Muscle layer of duodenum (tissue), 2 donors: ENCODE results near the gene CCDC200.
"Not testable (repeated sequence)": the region's sequence is repeated elsewhere in the genome, so short reads cannot be mapped to it uniquely, and the experiment has no call there.

Experiments used
- H3K27ac ChIP-seq: one replicate; pipeline ENCODE4 v1.7.0; 2013; ENCODE audit warnings: mild to moderate bottlenecking, low read length
- H3K27me3 ChIP-seq: one replicate; pipeline ENCODE4 v1.7.0; 2013; ENCODE audit warnings: low read depth, mild to moderate bottlenecking, control low read depth, low read length
- H3K36me3 ChIP-seq, 2 donors: one replicate each; pipeline ENCODE4 v1.7.0; 2013; ENCODE audit warnings: low read length in 2 of 2, control low read depth in 1 of 2, mild to moderate bottlenecking in 1 of 2; ENCODE audit not compliant: insufficient read depth in 2 of 2, control insufficient read depth in 1 of 2
- H3K4me1 ChIP-seq, 2 donors: one replicate each; pipeline ENCODE4 v1.7.0; 2013; ENCODE audit warnings: low read length in 2 of 2, mild to moderate bottlenecking in 2 of 2, control low read depth in 1 of 2, moderate library complexity in 1 of 2; ENCODE audit not compliant: insufficient read depth in 2 of 2, control insufficient read depth in 1 of 2
- H3K4me3 ChIP-seq, 2 donors: one replicate each; pipeline ENCODE4 v1.7.0; 2013; ENCODE audit warnings: low read length in 2 of 2, low read depth in 1 of 2, mild to moderate bottlenecking in 1 of 2
- H3K9me3 ChIP-seq, 2 donors: one replicate each; pipeline ENCODE4 v1.7.0; 2013; ENCODE audit warnings: low read length in 2 of 2, control low read depth in 1 of 2, mild to moderate bottlenecking in 1 of 2; ENCODE audit not compliant: control insufficient read depth in 1 of 2
- donor health status: healthy.

CCDC200 gene

DNA sequence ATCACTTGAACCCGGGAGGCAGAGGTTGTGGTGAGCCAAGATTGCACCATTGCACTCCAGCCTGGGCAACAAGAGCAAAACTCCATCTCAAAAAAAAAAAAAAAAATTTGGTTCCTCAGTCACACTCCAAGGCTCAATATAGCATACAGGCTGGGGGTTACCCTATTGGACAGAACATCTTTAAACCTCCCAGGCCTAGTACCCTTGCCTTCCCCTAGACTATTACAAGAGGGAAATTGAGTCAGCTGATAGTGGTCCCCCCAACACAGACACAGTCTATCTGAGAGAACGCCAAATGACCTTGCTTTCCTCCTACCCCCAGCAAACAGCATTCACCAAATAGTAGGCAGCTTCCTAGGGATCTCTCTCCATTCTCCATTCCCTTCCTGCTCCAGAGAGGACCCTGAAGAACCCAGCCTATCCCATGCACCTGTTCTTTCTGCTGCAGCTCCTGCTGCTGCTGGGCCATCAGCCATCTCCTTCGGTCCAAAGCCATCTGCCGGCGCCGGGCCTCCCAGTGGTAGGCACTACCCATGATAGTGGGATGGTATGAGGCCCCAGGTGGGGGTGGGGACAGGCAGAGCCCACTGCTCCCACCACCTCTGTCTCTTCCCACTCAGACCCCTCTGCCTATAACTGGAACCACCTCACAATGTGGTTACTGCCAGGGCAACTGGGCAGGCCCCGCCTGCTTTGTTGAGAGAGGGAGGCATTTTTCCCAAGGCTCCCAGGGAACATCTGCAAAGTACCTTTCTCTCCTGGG is at the start of gene CCDC200:
Gene CCDC200, minus strand, starts transcription at position 604 of the 763 bp plus-strand sequence. Its CDS starts 69 bp downstream, at position 535.
- H3K36me3 ChIP-seq, H3K27me3 ChIP-seq, H3K27ac ChIP-seq, H3K4me1 ChIP-seq, H3K4me3 ChIP-seq, H3K9me3 ChIP-seq: not testable (repeated sequence)

DNA sequence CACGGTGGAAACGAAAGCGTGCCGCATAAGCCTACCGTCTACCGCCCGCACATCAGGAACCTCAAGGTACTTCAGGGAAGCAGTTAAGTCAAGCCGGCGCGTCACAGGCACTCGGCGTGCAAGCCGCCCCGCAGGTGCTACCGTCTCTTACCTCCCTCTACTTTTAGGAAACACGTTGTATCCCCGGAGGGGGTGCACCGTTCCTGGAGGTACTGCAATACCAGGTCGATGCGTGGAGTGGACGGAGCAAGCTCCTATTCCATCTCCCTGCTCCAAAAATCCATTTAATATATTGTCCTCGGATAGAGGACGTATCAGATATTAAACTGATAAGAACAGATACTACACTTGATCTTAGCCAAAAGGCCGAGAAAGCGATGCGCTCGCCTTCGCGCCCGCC is 44.5 kb upstream of the CCDC200 start:
- H3K27ac ChIP-seq, H3K27me3 ChIP-seq, H3K36me3 ChIP-seq, H3K4me1 ChIP-seq, H3K9me3 ChIP-seq, H3K4me3 ChIP-seq: not testable (repeated sequence)

DNA sequence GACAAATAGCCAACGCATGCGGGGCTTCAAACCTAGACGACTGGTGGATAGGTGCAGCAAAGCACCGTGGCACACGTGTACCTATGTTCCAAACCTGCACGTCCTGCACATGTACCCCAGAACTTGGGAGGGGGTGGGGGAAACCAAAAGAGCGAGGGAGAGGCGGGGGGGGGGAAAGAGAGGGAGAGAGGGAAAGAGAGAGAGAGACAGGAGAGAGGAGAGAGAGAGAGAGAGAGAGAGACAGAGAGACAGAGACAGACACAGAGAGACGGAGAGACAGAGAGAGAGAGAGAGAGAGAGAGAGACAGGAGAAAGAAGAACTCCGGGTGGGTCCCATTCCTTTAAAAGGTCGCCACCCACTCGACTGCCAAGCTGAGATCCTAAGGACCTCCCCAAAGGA is 44.1 kb upstream of the CCDC200 start:
- not testable (repeated sequence) for H3K36me3 ChIP-seq, H3K4me3 ChIP-seq, H3K27me3 ChIP-seq, H3K9me3 ChIP-seq, H3K4me1 ChIP-seq, H3K27ac ChIP-seq

DNA sequence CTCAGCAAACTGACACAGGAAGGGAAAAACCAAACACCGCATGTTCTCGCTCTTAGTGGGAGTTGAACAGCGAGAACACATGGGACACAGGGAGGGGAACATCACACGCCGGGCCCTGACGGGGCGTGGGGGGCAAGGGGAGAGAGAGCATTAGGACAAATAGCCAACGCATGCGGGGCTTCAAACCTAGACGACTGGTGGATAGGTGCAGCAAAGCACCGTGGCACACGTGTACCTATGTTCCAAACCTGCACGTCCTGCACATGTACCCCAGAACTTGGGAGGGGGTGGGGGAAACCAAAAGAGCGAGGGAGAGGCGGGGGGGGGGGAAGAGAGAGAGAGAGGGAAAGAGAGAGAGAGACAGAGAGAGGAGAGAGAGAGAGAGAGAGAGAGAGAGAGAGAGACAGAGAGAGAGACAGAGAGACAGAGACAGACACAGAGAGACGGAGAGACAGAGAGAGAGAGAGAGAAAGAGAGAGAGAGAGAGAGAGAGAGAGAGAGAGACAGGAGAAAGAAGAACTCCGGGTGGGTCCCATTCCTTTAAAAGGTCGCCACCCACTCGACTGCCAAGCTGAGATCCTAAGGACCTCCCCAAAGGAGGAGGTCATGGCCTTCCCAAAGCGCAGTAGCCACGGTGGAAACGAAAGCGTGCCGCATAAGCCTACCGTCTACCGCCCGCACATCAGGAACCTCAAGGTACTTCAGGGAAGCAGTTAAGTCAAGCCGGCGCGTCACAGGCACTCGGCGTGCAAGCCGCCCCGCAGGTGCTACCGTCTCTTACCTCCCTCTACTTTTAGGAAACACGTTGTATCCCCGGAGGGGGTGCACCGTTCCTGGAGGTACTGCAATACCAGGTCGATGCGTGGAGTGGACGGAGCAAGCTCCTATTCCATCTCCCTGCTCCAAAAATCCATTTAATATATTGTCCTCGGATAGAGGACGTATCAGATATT is 42.4 kb upstream of the CCDC200 start:
- H3K9me3 ChIP-seq, H3K36me3 ChIP-seq: not testable (repeated sequence)

DNA sequence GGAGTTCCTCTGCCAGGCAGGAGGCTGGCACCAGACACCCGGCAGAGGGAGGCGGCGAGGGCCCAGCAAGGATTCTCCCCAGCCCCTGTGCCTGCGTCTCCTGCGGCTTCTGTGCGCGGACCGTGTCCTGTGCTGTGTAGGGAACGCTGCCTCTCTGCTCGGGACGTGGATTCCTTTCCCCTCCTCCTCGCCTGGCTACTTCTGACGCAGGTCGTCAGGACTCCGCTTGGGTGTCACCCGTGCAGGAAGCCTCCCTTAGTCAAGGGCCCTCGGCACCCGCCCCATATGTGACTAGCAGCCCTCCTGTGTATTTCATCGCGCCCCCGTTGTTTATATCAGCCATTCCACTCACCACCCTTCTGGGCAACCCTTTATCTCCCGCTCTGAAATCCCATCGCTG is 18.0 kb upstream of the CCDC200 start:
- H3K36me3 ChIP-seq, H3K4me1 ChIP-seq, H3K27me3 ChIP-seq, H3K27ac ChIP-seq, H3K9me3 ChIP-seq, H3K4me3 ChIP-seq: not testable (repeated sequence)

More for the DNA sequence above, 42.4 kb upstream of the CCDC200 start:
- not testable (repeated sequence) for H3K4me1 ChIP-seq, H3K27me3 ChIP-seq, H3K27ac ChIP-seq, H3K4me3 ChIP-seq

DNA sequence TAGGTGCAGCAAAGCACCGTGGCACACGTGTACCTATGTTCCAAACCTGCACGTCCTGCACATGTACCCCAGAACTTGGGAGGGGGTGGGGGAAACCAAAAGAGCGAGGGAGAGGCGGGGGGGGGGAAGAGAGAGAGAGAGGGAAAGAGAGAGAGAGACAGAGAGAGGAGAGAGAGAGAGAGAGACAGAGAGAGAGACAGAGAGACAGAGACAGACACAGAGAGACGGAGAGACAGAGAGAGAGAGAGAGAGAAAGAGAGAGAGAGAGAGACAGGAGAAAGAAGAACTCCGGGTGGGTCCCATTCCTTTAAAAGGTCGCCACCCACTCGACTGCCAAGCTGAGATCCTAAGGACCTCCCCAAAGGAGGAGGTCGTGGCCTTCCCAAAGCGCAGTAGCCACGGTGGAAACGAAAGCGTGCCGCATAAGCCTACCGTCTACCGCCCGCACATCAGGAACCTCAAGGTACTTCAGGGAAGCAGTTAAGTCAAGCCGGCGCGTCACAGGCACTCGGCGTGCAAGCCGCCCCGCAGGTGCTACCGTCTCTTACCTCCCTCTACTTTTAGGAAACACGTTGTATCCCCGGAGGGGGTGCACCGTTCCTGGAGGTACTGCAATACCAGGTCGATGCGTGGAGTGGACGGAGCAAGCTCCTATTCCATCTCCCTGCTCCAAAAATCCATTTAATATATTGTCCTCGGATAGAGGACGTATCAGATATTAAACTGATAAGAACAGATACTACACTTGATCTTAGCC is 12.4 kb upstream of the CCDC200 start:
- H3K9me3 ChIP-seq, H3K4me1 ChIP-seq, H3K4me3 ChIP-seq, H3K27me3 ChIP-seq, H3K27ac ChIP-seq, H3K36me3 ChIP-seq: not testable (repeated sequence)

DNA sequence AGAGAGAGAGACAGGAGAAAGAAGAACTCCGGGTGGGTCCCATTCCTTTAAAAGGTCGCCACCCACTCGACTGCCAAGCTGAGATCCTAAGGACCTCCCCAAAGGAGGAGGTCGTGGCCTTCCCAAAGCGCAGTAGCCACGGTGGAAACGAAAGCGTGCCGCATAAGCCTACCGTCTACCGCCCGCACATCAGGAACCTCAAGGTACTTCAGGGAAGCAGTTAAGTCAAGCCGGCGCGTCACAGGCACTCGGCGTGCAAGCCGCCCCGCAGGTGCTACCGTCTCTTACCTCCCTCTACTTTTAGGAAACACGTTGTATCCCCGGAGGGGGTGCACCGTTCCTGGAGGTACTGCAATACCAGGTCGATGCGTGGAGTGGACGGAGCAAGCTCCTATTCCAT is 11.2 kb upstream of the CCDC200 start:
- H3K36me3 ChIP-seq, H3K4me3 ChIP-seq, H3K27me3 ChIP-seq, H3K9me3 ChIP-seq, H3K27ac ChIP-seq, H3K4me1 ChIP-seq: not testable (repeated sequence)

DNA sequence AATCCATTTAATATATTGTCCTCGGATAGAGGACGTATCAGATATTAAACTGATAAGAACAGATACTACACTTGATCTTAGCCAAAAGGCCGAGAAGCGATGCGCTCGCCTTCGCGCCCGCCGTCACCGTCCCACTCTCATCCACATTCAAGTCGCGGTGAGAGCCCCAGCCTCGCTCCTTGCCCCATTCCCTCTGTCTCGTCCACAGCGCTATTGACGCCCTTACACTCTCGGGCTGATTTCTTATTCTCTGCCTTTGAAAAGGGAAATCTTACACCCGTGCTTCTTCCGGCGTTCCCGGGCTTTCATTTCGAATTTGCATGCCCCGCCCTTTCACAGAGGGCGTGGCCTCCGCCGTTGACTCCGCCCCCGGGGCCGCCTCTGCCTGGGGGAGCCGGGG is 5.5 kb upstream of the CCDC200 start, which contains the start of gene RNU2-1:
Gene RNU2-1, minus strand, starts transcription at position 101 of the 400 bp plus-strand sequence.
- not testable (repeated sequence) for H3K36me3 ChIP-seq, H3K27ac ChIP-seq, H3K4me3 ChIP-seq, H3K9me3 ChIP-seq, H3K4me1 ChIP-seq, H3K27me3 ChIP-seq

DNA sequence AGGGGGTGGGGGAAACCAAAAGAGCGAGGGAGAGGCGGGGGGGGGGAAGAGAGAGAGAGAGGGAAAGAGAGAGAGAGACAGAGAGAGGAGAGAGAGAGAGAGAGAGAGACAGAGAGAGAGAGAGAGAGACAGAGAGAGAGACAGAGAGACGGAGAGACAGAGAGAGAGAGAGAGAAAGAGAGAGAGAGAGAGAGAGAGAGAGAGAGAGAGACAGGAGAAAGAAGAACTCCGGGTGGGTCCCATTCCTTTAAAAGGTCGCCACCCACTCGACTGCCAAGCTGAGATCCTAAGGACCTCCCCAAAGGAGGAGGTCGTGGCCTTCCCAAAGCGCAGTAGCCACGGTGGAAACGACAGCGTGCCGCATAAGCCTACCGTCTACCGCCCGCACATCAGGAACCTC is 4.8 kb upstream of the CCDC200 start:
- not testable (repeated sequence) for H3K4me3 ChIP-seq, H3K36me3 ChIP-seq, H3K4me1 ChIP-seq, H3K27ac ChIP-seq, H3K9me3 ChIP-seq, H3K27me3 ChIP-seq

DNA sequence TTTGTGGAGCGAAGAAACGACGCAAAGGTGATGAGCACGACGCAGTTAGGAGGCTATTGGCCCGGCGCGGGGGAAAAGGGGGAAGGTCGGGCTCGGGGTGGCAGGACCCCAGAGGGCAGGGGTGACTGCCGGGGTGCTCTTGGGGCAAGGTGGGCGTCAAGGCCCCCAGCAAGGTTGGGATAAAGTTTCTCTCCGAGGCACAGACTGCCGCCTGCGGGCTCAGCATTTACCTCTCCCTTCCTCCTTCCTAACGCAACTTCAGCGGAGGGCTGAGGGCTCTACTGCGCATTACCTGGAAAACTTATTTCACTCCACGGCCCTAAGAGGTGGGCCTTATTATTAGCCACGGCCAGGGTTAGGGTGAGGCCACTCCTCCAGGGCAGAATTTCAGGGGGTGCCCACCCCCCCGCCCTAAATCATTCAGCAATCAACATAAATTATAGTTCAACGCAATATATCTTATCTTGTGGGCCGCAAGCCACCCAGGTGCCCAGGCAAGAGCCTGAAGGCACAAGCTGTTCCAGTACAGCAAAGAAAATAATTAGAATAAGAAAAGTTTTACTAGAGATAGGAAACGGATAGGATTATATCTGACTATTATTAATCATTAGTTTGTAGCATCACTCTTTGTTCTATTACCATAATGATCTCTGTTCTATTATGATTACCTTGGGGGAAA is 3.7 kb upstream of the CCDC200 start:
- H3K27ac ChIP-seq, H3K9me3 ChIP-seq, H3K27me3 ChIP-seq, H3K36me3 ChIP-seq, H3K4me1 ChIP-seq: not testable (repeated sequence)
- H3K4me3 ChIP-seq = peak overlapping the region in 1 of 2 donors; percentile 30
